Smooth muscle cell (in vitro differentiated cells): ENCODE measurements around the gene ARFGAP1. TPM values are rescaled to one million over a fixed set of nuclear protein-coding genes. Genes with fewer than 3 reads are reported as not detected.

Experiments used
- DNase-seq: peaks from one replicate; lab custom pipeline; 2025; ENCODE audit not compliant: unreplicated experiment; lab: John Stamatoyannopoulos, UW
- H2AFZ ChIP-seq: fragments of 200-600 bp; sonication (generic); 2 replicates; pipeline ENCODE4 v1.6.0; 2016; ENCODE audit warnings: antibody characterized with exemption, low read depth, mild to moderate bottlenecking
- H3F3A ChIP-seq: fragments of 200-600 bp; sonication (generic); 2 replicates; pipeline ENCODE4 v1.6.0; 2017; ENCODE audit warnings: antibody characterized with exemption, low read depth
- H3K27ac ChIP-seq: fragments of 200-600 bp; sonication (generic); 2 replicates; pipeline ENCODE4 v1.5.1; 2016; ENCODE audit warnings: low read depth, mild to moderate bottlenecking
- H3K27me3 ChIP-seq: fragments of 200-600 bp; sonication (generic); 2 replicates; pipeline ENCODE4 v1.6.1; 2016; ENCODE audit warnings: low read depth, mild to moderate bottlenecking
- H3K36me3 ChIP-seq: fragments of 200-600 bp; sonication (generic); 2 replicates; pipeline ENCODE4 v1.5.1; 2016; ENCODE audit warnings: low read depth
- H3K4me1 ChIP-seq: fragments of 200-600 bp; sonication (generic); 2 replicates; pipeline ENCODE4 v1.5.1; 2016; ENCODE audit warnings: low read depth
- H3K4me2 ChIP-seq: fragments of 200-600 bp; sonication (generic); 2 replicates; pipeline ENCODE4 v1.6.0; 2016; ENCODE audit warnings: mild to moderate bottlenecking
- H3K4me3 ChIP-seq: fragments of 200-600 bp; sonication (generic); 2 replicates; pipeline ENCODE4 v1.5.1; 2016; ENCODE audit warnings: mild to moderate bottlenecking
- H3K79me2 ChIP-seq: fragments of 200-600 bp; sonication (generic); 2 replicates; pipeline ENCODE4 v1.6.0; 2016; ENCODE audit warnings: low read depth, mild to moderate bottlenecking
- H3K9ac ChIP-seq: fragments of 200-600 bp; sonication (generic); 2 replicates; pipeline ENCODE4 v1.6.0; 2016; ENCODE audit warnings: low read depth
- H3K9me3 ChIP-seq: fragments of 200-600 bp; sonication (generic); replicated peaks from 2 replicates; pipeline ENCODE4 v1.5.1; 2016; ENCODE audit warnings: low read depth
- H4K20me1 ChIP-seq: fragments of 200-600 bp; sonication (generic); 2 replicates; pipeline ENCODE4 v1.6.0; 2016; ENCODE audit warnings: low read depth
- CTCF ChIP-seq: fragments of 200-600 bp; sonication (generic); IDR thresholded peaks from 2 replicates; pipeline ENCODE4 v1.5.1; 2017; ENCODE audit warnings: borderline replicate concordance, mild to moderate bottlenecking, antibody characterized with exemption; ENCODE audit not compliant: insufficient read depth, poor library complexity, severe bottlenecking
- WGBS: methylation state at CpG from one replicate; pipeline ENCODE4 v1.1.7; 2016; ENCODE audit warnings: low lambda C conversion rate; 5-methylcytosine and 5-hydroxymethylcytosine counted together
- polyA plus RNA-seq: library from polyadenylated mRNA; unstranded; fragments of >200 nt; fragmentation: Nextera tagmentation; extraction: Ambion mirVana; gene quantifications from 2 replicates; pipeline ENCODE4 v1.2.1, GENCODE V29; 2016
- total RNA-seq: library from RNA; depleted of rRNA; stranded (reverse); fragments of >200 nt; gene quantifications from 2 replicates; pipeline ENCODE4 v1.2.3, GENCODE V29; 2014

ARFGAP1 gene
- total and polyA plus RNA-seq, 2 experiments from 2014 or later = 101 to 169 TPM

- Histone ChIP-seq H3K4me2 (no peak overlapping the region), H3K36me3 (no peaks in the 10 kb centered on the region), H4K20me1 (peaks cover 4% of the 10 kb centered on the region), H3K9ac (no peak overlapping the region), H3K4me3 (no peak overlapping the region), H3K9me3 (no peaks in the 10 kb centered on the region), H3F3A (no peaks in the 10 kb centered on the region), H3K4me1 (peaks cover 4% of the 10 kb centered on the region), H3K27ac (no peak overlapping the region), H2AFZ (no peak overlapping the region), H3K27me3 (peaks cover 20% of the 10 kb centered on the region), H3K79me2 (no peaks in the 10 kb centered on the region)
- 92% methylated on average over 16 of the region's 16 CpGs for WGBS
- TF ChIP-seq CTCF = no peak
- DNase-seq = no peak
Measured at GRCh38 chr20:63297796-63298572, 25.4 kb downstream of the ARFGAP1 start.

- Histone ChIP-seq H3K9me3 (no peaks in the 10 kb centered on the region), H3K27ac (no peak overlapping the region), H4K20me1 (no peaks in the 10 kb centered on the region), H3K36me3 (no peaks in the 10 kb centered on the region), H3K9ac (no peak overlapping the region), H3K27me3 (peaks cover 20% of the 10 kb centered on the region), H3K79me2 (no peaks in the 10 kb centered on the region), H3K4me1 (peaks cover 4% of the 10 kb centered on the region), H3F3A (no peaks in the 10 kb centered on the region), H2AFZ (no peak overlapping the region), H3K4me2 (no peak overlapping the region), H3K4me3 (no peak overlapping the region)
- no peak for TF ChIP-seq CTCF
- WGBS = 92% methylated on average over 17 of the region's 17 CpGs
- DNase-seq = no peak
Measured at GRCh38 chr20:63298731-63299312, 26.2 kb downstream of the ARFGAP1 start.

- H2AFZ ChIP-seq = no peak overlapping the region
- no peaks in the 10 kb centered on the region for H3K4me1 ChIP-seq
- peaks cover 12% of the 10 kb centered on the region for H3K27me3 ChIP-seq
- H3K9ac ChIP-seq = no peak overlapping the region
- TF ChIP-seq CTCF = no peak
- no peak overlapping the region for H3K4me2 ChIP-seq
- H3K27ac ChIP-seq = no peak overlapping the region
- H4K20me1 ChIP-seq = no peaks in the 10 kb centered on the region
- DNase-seq = no peak
- H3K79me2 ChIP-seq = no peaks in the 10 kb centered on the region
- WGBS = 97% methylated on average over 1 of the region's 1 CpG
- no peaks in the 10 kb centered on the region for H3F3A ChIP-seq
- no peaks in the 10 kb centered on the region for H3K36me3 ChIP-seq
- no peak overlapping the region for H3K4me3 ChIP-seq
- H3K9me3 ChIP-seq = no peaks in the 10 kb centered on the region
Measured at GRCh38 chr20:63301671-63302070, 29.1 kb downstream of the ARFGAP1 start.
